Nephron (organoid): Measurements from ENCODE around the gene COL12A1.

ENCODE experiments used
- H3K27ac Mint-ChIP-seq, 3 experiments: 2 replicates each; pipeline ENCODE4 v1.8.0; 2020; ENCODE audit warnings: mixed read lengths in 3 of 3, mild to moderate bottlenecking in 2 of 3, moderate library complexity in 1 of 3
- H3K27me3 Mint-ChIP-seq: 2 replicates; pipeline ENCODE4 v1.8.0; 2021; ENCODE audit warnings: low read depth, mild to moderate bottlenecking, moderate library complexity, mixed read lengths
- H3K36me3 Mint-ChIP-seq: 2 replicates; pipeline ENCODE4 v1.8.0; 2020; ENCODE audit warnings: low read depth, mixed read lengths
- H3K4me1 Mint-ChIP-seq: 2 replicates; pipeline ENCODE4 v1.8.0; 2020; ENCODE audit warnings: mixed read lengths
- H3K4me3 Mint-ChIP-seq, 3 experiments: 2 replicates each; pipeline ENCODE4 v1.8.0; 2020; ENCODE audit warnings: mild to moderate bottlenecking in 3 of 3, mixed read lengths in 3 of 3, moderate library complexity in 2 of 3
- H3K9me3 Mint-ChIP-seq: 2 replicates; pipeline ENCODE4 v1.8.0; 2020; ENCODE audit warnings: mixed read lengths
- TF ChIP-seq, protein P1 (sequence below), 3 experiments: fragments of 200-600 bp; sonication (generic); IDR thresholded peaks; one replicate each; pipeline ENCODE4 v1.5.0; 2021; ENCODE audit warnings: antibody characterized with exemption in 3 of 3; ENCODE audit not compliant: unreplicated experiment in 3 of 3

Gene COL12A1

GRCh38 chr6:75128878-75129570, 76.8 kb downstream of the COL12A1 start:
- Mint-ChIP-seq H3K9me3 (no peaks in the 10 kb centered on the region), H3K36me3 (peaks cover 58% of the 10 kb centered on the region), H3K4me1 (peaks cover 7% of the 10 kb centered on the region), H3K27ac (peak overlapping the region in 2 of 3 experiments; percentile 5 to 76), H3K4me3 (no peak overlapping the region), H3K27me3 (no peaks in the 10 kb centered on the region)
- TF ChIP-seq, protein P1, sequence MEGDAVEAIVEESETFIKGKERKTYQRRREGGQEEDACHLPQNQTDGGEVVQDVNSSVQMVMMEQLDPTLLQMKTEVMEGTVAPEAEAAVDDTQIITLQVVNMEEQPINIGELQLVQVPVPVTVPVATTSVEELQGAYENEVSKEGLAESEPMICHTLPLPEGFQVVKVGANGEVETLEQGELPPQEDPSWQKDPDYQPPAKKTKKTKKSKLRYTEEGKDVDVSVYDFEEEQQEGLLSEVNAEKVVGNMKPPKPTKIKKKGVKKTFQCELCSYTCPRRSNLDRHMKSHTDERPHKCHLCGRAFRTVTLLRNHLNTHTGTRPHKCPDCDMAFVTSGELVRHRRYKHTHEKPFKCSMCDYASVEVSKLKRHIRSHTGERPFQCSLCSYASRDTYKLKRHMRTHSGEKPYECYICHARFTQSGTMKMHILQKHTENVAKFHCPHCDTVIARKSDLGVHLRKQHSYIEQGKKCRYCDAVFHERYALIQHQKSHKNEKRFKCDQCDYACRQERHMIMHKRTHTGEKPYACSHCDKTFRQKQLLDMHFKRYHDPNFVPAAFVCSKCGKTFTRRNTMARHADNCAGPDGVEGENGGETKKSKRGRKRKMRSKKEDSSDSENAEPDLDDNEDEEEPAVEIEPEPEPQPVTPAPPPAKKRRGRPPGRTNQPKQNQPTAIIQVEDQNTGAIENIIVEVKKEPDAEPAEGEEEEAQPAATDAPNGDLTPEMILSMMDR (IDR thresholded peaks at IDR 0.05; ENCODE audit: unreplicated experiment in 3 of 3): no peak

GRCh38 chr6:75126518-75126917, 79.3 kb downstream of the COL12A1 start:
- H3K27me3 Mint-ChIP-seq: no peaks in the 10 kb centered on the region
- H3K4me1 Mint-ChIP-seq: peaks cover 7% of the 10 kb centered on the region
- TF ChIP-seq, protein P1 (IDR thresholded peaks at IDR 0.05; ENCODE audit: unreplicated experiment in 3 of 3): no peak
- peaks cover 49% of the 10 kb centered on the region for H3K36me3 Mint-ChIP-seq
- H3K9me3 Mint-ChIP-seq: no peaks in the 10 kb centered on the region
- no peak overlapping the region for H3K4me3 Mint-ChIP-seq
- no peak overlapping the region for H3K27ac Mint-ChIP-seq

GRCh38 chr6:75124983-75125382, 80.9 kb downstream of the COL12A1 start:
- no peaks in the 10 kb centered on the region for H3K27me3 Mint-ChIP-seq
- H3K27ac Mint-ChIP-seq: no peak overlapping the region
- TF ChIP-seq, protein P1 (IDR thresholded peaks at IDR 0.05; ENCODE audit: unreplicated experiment in 3 of 3): no peak
- H3K9me3 Mint-ChIP-seq: no peaks in the 10 kb centered on the region
- peaks cover 12% of the 10 kb centered on the region for H3K4me1 Mint-ChIP-seq
- H3K4me3 Mint-ChIP-seq: no peak overlapping the region
- peaks cover 50% of the 10 kb centered on the region for H3K36me3 Mint-ChIP-seq

DNA sequence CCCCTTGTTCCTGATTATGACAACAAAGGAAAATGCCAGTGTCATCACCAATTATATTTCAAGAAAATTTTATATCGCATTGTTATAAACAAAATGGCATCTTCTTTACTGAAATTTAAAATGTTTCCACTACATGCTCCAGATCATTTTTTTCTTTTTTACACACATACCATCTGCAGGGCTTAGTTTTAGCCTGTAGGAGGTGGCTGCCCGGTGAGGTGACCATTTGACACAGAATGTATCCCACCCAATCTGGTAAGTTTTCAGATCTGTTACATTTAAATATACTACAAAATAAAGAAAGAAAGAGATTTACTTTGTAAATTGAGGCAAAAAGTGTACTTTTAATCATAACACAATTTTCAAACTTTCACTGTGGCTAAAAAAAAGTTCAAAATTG, 81.8 kb downstream of the COL12A1 start:
- TF ChIP-seq, protein P1 (IDR thresholded peaks at IDR 0.05; ENCODE audit: unreplicated experiment in 3 of 3): no peak
- peaks cover 8% of the 10 kb centered on the region for H3K4me1 Mint-ChIP-seq
- no peaks in the 10 kb centered on the region for H3K9me3 Mint-ChIP-seq

DNA sequence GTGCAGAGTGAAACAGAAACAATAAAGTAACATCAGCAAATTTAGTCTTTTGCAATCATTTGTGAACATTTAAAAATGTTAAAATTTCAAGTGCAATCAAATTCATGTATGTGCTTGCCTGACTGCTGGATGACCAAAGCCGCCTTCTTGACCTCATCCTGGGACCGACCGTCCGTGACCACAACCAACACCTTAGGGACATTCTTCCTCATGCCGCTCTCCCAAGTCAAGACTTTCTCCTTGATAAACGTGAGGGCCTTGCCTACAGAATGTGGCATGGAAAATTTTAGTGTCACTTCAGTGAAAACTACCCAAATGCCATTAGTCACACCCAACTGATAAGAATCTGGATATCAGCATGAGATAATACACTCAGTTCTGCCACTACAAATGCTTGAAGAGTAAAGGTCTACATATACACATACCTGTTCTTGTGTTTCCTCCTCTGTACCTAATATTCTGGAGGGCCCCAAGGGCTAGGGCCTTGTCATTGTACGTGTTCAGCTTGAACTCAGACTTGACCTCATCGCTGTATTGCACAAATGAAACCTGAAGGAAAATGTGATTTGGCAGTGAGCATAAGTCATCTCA, 86.8 kb downstream of the COL12A1 start:
- TF ChIP-seq, protein P1 (IDR thresholded peaks at IDR 0.05; ENCODE audit: unreplicated experiment in 3 of 3): no peak
- peaks cover 22% of the 10 kb centered on the region for H3K4me1 Mint-ChIP-seq
- H3K27ac Mint-ChIP-seq: peak overlapping the region in 1 of 3 experiments; percentile 14
- no peaks in the 10 kb centered on the region for H3K27me3 Mint-ChIP-seq
- H3K4me3 Mint-ChIP-seq: no peak overlapping the region
- H3K9me3 Mint-ChIP-seq: no peaks in the 10 kb centered on the region
- peaks cover 45% of the 10 kb centered on the region for H3K36me3 Mint-ChIP-seq

More for the DNA sequence above, 81.8 kb downstream of the COL12A1 start:
- H3K36me3 Mint-ChIP-seq: peaks cover 44% of the 10 kb centered on the region
- no peak overlapping the region for H3K27ac Mint-ChIP-seq
- no peaks in the 10 kb centered on the region for H3K27me3 Mint-ChIP-seq
- no peak overlapping the region for H3K4me3 Mint-ChIP-seq

DNA sequence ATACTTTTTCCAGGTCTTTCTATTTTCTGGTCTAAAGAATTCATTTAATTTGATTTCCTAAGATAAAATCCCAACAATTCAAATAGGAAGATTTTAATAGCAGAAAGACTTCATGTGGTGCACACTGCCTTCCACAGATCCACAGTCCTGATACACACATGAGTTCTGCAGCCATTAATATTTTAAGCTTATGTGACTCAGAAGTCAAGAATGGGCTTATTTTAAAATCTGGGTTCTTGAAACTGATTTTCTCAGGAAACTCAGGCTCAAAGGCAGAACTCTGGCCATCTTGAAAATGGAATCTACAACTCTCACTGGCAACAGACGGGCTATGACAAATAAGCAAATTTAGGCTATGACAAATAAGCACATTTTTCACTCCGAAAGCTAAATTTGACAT, 88.2 kb downstream of the COL12A1 start:
- peaks cover 39% of the 10 kb centered on the region for H3K36me3 Mint-ChIP-seq
- no peaks in the 10 kb centered on the region for H3K9me3 Mint-ChIP-seq
- peaks cover 29% of the 10 kb centered on the region for H3K4me1 Mint-ChIP-seq
- TF ChIP-seq, protein P1 (IDR thresholded peaks at IDR 0.05; ENCODE audit: unreplicated experiment in 3 of 3): no peak
- no peak overlapping the region for H3K4me3 Mint-ChIP-seq
- peak overlapping the region in 1 of 3 experiments; percentile 40 for H3K27ac Mint-ChIP-seq
- H3K27me3 Mint-ChIP-seq: no peaks in the 10 kb centered on the region
